Liver (tissue), 3 donors: Measurements from ENCODE around the gene LUC7L.

Experiments used
- CTCF ChIP-seq: fragments of 150-350 bp; IDR thresholded peaks from 2 replicates; pipeline ENCODE4 v1.5.1; 2017; ENCODE audit warnings: improper control_type of control experiment, low read depth, low read length; ENCODE audit not compliant: missing input control
- GABPA ChIP-seq, 2 donors: IDR thresholded peaks in 1 of 2; conservative IDR thresholded peaks in 1 of 2; 2 replicates each; pipeline ENCODE4 v1.6.1; 2016; ENCODE audit warnings: antibody characterized with exemption in 2 of 2, mild to moderate bottlenecking in 1 of 2, moderate library complexity in 1 of 2
- REST ChIP-seq: IDR thresholded peaks from 2 replicates; pipeline ENCODE4 v1.6.1; 2016; ENCODE audit warnings: antibody characterized with exemption, mild to moderate bottlenecking
- donor health status: healthy.
- donor health status: healthy.

- TF ChIP-seq CTCF: no peak
- no peak for TF ChIP-seq GABPA (IDR thresholded peaks at IDR 0.05 in 1 of 2, conservative IDR thresholded peaks at IDR 0.05 in 1 of 2)
- no peak for TF ChIP-seq REST
These were observed 11.3 kb upstream of the LUC7L start for GRCh38 chr16:240559-240958.
